Stimulated activated CD4-positive, alpha-beta T cell treated with anti-CD3 and anti-CD28 coated beads, Interleukin-1b, Interleukin-23, amount 100 ng/mL, for 1 hour (primary cell): ENCODE results near the gene GRIN2D.

Experiments
- DNase-seq, 2 donors: peaks; one replicate each; pipeline ENCODE4 v3.0.0-alpha.2; 2020; ENCODE audit warnings: low read depth in 2 of 2

Gene GRIN2D

DNA sequence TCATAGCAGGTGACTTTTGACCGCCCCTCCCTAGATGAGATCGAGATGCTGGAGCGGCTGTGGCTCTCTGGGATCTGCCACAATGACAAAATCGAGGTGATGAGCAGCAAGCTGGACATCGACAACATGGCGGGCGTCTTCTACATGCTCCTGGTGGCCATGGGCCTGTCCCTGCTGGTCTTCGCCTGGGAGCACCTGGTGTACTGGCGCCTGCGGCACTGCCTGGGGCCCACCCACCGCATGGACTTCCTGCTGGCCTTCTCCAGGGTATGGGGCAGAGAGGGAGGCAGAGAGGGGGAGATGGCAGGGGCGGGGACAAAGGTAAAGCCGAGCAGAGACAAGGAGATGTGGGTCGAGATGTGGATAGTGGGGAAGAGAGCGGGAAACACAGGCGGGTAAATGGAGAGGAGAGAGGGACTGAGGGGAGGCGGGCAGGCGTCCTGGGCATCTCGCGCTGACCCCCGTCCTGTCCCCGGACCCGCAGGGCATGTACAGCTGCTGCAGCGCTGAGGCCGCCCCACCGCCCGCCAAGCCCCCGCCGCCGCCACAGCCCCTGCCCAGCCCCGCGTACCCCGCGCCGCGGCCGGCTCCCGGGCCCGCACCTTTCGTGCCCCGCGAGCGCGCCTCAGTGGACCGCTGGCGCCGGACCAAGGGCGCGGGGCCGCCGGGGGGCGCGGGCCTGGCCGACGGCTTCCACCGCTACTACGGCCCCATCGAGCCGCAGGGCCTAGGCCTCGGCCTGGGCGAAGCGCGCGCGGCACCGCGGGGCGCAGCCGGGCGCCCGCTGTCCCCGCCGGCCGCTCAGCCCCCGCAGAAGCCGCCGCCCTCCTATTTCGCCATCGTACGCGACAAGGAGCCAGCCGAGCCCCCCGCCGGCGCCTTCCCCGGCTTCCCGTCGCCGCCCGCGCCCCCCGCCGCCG, 48.9 kb downstream of the GRIN2D start:
- no peak for DNase-seq

DNA sequence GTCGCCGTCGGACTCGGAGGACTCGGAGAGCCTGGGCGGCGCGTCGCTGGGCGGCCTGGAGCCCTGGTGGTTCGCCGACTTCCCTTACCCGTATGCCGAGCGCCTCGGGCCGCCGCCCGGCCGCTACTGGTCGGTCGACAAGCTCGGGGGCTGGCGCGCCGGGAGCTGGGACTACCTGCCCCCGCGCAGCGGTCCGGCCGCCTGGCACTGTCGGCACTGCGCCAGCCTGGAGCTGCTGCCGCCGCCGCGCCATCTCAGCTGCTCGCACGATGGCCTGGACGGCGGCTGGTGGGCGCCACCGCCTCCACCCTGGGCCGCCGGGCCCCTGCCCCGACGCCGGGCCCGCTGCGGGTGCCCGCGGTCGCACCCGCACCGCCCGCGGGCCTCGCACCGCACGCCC, 49.8 kb downstream of the GRIN2D start:
- DNase-seq: no peak
